Mucosa of descending colon (tissue), 3 donors: Measurements from ENCODE around the gene MFSD6. TPM values are rescaled to one million over a fixed set of nuclear protein-coding genes. Genes with fewer than 3 reads are reported as not detected.

ENCODE experiments used
- ATAC-seq: fragments of 200-7000 bp; cut with Tn5 transposase; one replicate; pipeline ENCODE4 v1.9.1; 2020; ENCODE audit warnings: mild to moderate bottlenecking, moderate library complexity
- DNase-seq, 3 donors: peaks; one replicate each; pipeline ENCODE4 v3.0.0-alpha.2; 2020
- H3K36me3 ChIP-seq: fragments of 200-600 bp; one replicate; pipeline ENCODE4 v1.8.0; 2021; ENCODE audit warnings: low read depth, mild to moderate bottlenecking
- H3K4me1 ChIP-seq: fragments of 200-600 bp; one replicate; pipeline ENCODE4 v1.8.0; 2021; ENCODE audit warnings: low read depth, mild to moderate bottlenecking
- H3K4me3 ChIP-seq: fragments of 200-600 bp; one replicate; pipeline ENCODE4 v1.8.0; 2021; ENCODE audit warnings: mild to moderate bottlenecking
- H3K9me3 ChIP-seq: fragments of 200-600 bp; one replicate; pipeline ENCODE4 v1.8.0; 2021; ENCODE audit warnings: mild to moderate bottlenecking
- intact Hi-C, 2 donors: fragments of 100-400 bp; cut with DNase I in 1 of 2; cut with micrococcal nuclease in 1 of 2; formaldehyde crosslinking; loops; one replicate each; pipeline versions ENCODE4 v1.11.0 to v1.11.1; 2022; cut with DNase I, micrococcal nuclease
- total RNA-seq, 3 donors: library from RNA; stranded (reverse); fragmentation: NEBNext Ultra II Directional in 2 of 3; extraction: Animal tissue kit (Norgen Biotek cat#: 25700) in 2 of 3; gene quantifications; one replicate each; pipeline versions ENCODE4 v1.2.1 to v1.2.4, GENCODE V29; 2021 to 2023
- TF ChIP-seq, protein P1 (sequence below): fragments of 200-600 bp; IDR thresholded peaks from one replicate; pipeline ENCODE4 v1.8.0; 2022; ENCODE audit warnings: antibody characterized with exemption, mild to moderate bottlenecking
- donor health status: DM: no; HTN: no; CAD: no; lungs with moderate emphysema.
- donor health status: DM: no; HTN: no; CAD: no.
- donor health status: DM: no; HTN: yes; CAD: no.

The MFSD6 gene
- total RNA-seq, 3 donors from 2014 or later = 58.4 to 73.2 (median 64.1) TPM

DNA sequence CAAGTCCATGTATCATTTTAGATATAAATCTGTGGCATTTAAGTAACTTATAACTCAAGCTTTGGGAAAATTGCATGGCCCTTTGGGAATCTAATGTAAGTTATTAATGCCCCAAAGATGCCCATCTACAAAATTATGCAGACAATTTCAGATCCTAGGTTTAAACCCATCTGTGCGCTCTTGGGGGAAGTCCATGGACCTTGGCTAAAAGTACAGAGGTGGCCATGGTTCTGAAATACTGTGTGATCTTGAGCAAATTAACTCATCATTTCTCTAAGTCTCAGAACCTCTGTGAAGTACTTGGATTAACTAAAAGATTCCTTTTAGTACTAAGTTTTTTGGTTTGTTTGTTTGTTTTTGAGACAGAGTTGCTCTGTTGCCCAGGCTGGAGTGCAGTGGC is 45.3 kb upstream of the MFSD6 start:
- no peak for DNase-seq
- Histone ChIP-seq H3K4me3 (no peak overlapping the region), H3K9me3 (no peaks in the 10 kb centered on the region), H3K4me1 (peaks cover 8% of the 10 kb centered on the region), H3K36me3 (no peaks in the 10 kb centered on the region)
- intact Hi-C loops = loop anchor here in 1 of 2 donors (10.0 kb wide), 1 partner anchor 278 kb away; no protein-coding TSS in a partner anchor
- TF ChIP-seq, protein P1, sequence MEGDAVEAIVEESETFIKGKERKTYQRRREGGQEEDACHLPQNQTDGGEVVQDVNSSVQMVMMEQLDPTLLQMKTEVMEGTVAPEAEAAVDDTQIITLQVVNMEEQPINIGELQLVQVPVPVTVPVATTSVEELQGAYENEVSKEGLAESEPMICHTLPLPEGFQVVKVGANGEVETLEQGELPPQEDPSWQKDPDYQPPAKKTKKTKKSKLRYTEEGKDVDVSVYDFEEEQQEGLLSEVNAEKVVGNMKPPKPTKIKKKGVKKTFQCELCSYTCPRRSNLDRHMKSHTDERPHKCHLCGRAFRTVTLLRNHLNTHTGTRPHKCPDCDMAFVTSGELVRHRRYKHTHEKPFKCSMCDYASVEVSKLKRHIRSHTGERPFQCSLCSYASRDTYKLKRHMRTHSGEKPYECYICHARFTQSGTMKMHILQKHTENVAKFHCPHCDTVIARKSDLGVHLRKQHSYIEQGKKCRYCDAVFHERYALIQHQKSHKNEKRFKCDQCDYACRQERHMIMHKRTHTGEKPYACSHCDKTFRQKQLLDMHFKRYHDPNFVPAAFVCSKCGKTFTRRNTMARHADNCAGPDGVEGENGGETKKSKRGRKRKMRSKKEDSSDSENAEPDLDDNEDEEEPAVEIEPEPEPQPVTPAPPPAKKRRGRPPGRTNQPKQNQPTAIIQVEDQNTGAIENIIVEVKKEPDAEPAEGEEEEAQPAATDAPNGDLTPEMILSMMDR = no peak
- no peak for ATAC-seq

DNA sequence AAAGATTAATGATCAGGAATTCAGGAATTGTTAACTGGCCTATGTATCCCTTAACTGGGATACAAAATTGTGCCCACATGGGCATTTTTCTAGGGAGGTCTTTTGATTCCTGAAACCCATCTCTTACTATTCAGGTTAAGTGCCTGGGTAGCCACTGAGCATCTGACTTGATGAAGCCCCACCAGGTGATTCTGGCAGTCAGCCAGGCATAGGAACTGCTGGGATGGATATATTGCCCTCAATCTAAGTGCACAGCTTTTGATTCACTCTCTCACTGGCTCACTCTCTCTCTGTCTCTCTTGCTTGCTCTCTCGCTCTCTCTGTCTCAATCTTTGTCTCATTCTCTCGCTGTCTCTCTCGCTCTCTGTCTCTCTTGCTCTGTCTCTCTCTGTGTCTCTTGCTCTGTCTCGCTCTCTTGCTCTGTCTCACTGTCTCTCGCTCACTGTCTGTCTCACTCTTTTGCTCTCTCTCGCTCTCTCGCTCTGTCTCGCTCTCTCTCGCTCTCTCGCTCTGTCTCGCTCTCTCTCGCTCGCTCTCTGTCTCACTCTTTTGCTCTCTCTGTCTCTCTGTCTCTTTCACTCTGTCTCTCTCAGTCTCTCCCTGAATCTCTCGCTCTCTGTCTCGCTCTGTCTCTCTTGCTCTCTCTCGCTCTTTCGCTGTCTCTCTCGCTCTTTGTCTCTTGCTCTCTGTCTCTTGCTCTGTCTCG is 42.5 kb upstream of the MFSD6 start:
- no peak for ATAC-seq
- no peaks in the 10 kb centered on the region for H3K36me3 ChIP-seq
- H3K4me3 ChIP-seq = no peak overlapping the region
- H3K4me1 ChIP-seq = no peaks in the 10 kb centered on the region
- no peaks in the 10 kb centered on the region for H3K9me3 ChIP-seq
- no peak for DNase-seq
- intact Hi-C loops = loop anchor here in 1 of 2 donors (10.0 kb wide), 1 partner anchor 281 kb away; no protein-coding TSS in a partner anchor
- TF ChIP-seq, protein P1 = no peak

DNA sequence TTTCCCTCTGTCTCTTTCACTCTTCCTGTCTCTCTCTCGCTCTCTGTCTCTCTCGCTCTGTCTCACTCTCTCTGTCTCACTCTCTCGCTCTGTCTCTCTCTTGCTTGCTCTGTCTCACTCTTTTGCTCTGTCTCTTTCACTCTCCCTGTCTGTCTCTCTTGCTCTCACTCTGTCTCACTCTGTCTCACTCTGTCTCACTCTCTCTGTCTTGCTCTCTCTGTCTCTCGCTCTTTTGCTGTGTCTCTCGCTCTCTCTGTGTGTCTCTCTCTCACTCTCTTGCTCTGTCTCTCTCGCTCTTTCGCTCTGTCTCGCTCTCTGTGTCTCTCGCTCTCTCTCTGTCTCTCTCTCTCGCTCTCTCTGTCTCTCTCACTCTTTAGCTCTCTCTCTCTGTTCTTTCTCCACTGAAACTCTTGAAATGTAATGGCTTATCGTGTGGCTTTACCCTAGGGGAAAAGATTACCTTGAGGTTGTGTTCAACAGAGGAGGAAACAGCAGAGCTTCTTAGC is 41.9 kb upstream of the MFSD6 start:
- no peaks in the 10 kb centered on the region for H3K36me3 ChIP-seq
- ATAC-seq = no peak
- no peak for DNase-seq
- H3K4me1 ChIP-seq = no peaks in the 10 kb centered on the region
- H3K4me3 ChIP-seq = no peak overlapping the region
- H3K9me3 ChIP-seq = no peaks in the 10 kb centered on the region
- intact Hi-C loops = loop anchor here in 1 of 2 donors (10.0 kb wide), 1 partner anchor 282 kb away; no protein-coding TSS in a partner anchor
- TF ChIP-seq, protein P1 = no peak

DNA sequence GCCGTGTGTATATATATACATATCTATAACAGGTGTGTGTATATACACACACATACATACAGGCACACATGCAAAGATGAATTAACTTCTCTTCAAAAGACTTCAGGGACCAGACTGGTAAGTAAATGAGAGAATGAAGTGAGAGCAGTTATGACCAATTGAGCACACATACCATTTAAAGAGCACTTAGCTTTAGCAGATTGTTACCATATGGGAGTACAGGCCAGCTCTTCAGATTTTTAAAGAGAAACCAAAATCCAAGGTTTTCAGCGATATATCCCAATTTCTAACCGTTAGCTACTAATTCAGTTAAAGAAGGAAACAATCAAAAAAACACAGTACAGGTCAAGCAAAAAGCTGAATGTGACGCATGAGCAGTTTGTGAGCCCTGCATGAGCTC is 41.1 kb upstream of the MFSD6 start:
- Histone ChIP-seq H3K9me3 (no peaks in the 10 kb centered on the region), H3K4me3 (no peak overlapping the region), H3K4me1 (no peaks in the 10 kb centered on the region), H3K36me3 (no peaks in the 10 kb centered on the region)
- no peak for DNase-seq
- intact Hi-C loops = loop anchor here in 1 of 2 donors (10.0 kb wide), 1 partner anchor 282 kb away; no protein-coding TSS in a partner anchor
- no peak for ATAC-seq
- TF ChIP-seq, protein P1 = no peak

DNA sequence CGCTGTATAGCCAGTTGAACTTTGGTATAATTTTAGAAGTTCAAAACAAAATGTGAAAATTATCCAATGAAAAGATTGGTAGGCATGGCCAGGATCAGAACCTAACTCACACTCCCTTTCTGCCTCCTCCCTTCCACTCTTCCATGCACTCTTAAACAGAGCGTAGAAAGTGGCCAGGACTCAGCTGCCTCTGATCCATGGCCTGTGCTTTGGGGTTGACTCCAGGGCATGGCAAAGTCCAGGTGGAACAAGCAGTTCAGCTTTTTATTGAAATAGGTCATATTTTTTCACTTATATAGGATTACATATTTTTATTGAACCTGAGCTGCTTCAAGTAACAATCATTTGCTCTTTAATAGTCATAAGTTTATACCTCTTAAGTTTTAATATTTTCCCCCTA is 38.5 kb upstream of the MFSD6 start:
- intact Hi-C loops = loop anchor here in 1 of 2 donors (10.0 kb wide), 1 partner anchor 285 kb away; no protein-coding TSS in a partner anchor
- ATAC-seq (no peak), DNase-seq (no peak)
- H3K4me3 ChIP-seq = no peak overlapping the region
- no peaks in the 10 kb centered on the region for H3K4me1 ChIP-seq
- TF ChIP-seq, protein P1 = no peak
- H3K36me3 ChIP-seq = no peaks in the 10 kb centered on the region
- no peaks in the 10 kb centered on the region for H3K9me3 ChIP-seq
